GM21515 (cell line): ENCODE measurements around the gene REN.

ENCODE experiments used
- ATAC-seq: cut with Tn5 transposase; IDR thresholded peaks from one replicate; pipeline ENCODE4 v1.9.1; 2021; ENCODE audit not compliant: unreplicated experiment

The REN gene

DNA sequence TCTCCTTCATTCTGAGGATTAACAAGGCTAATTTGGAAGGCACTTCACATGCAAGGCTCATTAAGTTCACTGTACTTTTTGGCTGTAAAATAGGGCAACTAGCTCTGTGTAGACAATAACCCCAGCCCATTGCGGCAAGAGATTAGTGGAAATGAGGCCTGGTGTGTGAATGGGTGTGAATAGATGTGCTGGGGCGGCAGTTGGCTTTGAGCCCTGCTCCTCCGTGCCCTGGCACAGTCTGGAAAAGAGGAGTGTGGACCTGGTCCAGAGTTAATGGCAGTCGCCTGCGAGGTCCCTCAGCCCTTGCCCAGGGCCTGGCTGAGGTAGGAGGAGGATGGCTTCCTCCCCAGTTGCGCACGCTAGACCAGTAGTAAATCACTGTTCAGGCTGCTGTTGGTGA is 25.3 kb upstream of the REN start:
- no peak for ATAC-seq

GRCh38 chr1:204190212-204191211 is 24.4 kb upstream of the REN start:
- no peak for ATAC-seq

DNA sequence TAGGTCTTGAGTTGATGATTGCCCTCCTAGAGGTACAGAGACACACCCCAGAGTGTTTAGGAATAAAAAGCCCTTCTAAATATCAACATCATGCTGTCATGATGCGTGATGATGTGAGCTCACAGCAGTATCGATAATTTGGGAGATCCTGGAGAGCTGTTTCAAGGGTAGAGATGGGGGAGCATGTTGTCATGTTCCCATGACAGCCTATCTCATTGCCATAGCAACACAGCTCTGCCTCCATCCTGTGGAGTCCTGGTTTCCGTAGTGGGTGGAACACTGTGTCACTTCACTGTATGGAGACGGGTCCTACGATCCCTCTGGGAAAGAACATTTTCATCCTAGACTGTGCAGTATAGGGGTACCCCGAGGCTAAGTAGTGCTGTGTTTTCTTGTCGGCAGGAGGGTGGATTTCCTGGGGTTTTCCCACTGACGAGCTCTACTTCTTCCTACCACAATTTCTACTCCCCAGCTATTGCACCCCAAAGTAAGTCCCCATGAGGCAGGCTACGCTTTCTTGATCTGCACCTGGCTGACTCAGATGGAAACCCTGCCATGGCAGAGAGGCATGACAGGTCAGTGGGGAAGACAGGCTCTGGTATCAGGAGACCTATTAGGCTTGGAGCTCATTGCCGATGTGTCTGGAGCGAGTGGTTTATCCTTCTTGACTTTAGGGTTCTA is 23.0 kb upstream of the REN start:
- no peak for ATAC-seq

- ATAC-seq: no peak
Observed at GRCh38 chr1:204186597-204186996, 20.5 kb upstream of the REN start.

DNA sequence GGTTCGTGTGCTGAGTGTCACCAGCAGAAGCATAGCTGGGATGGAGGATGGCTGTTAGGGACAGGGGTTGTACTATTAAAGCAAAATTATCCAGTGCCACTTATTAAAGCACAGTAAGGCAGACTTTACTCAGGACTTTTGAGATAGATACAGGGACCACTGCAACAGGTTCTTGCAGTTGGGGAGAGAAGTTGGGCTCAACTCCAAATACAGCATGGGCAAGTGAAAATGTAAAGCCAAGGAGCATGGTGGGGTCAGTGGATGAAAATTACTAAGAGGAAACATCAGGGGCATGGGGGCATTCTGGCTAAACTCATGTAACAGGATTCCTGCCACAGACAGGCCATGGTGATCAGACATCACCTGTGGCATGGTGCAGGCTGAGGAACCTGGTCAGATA is 15.0 kb upstream of the REN start:
- ATAC-seq: no peak

- no peak for ATAC-seq
Observed at GRCh38 chr1:204180133-204180532, 14.0 kb upstream of the REN start.

DNA sequence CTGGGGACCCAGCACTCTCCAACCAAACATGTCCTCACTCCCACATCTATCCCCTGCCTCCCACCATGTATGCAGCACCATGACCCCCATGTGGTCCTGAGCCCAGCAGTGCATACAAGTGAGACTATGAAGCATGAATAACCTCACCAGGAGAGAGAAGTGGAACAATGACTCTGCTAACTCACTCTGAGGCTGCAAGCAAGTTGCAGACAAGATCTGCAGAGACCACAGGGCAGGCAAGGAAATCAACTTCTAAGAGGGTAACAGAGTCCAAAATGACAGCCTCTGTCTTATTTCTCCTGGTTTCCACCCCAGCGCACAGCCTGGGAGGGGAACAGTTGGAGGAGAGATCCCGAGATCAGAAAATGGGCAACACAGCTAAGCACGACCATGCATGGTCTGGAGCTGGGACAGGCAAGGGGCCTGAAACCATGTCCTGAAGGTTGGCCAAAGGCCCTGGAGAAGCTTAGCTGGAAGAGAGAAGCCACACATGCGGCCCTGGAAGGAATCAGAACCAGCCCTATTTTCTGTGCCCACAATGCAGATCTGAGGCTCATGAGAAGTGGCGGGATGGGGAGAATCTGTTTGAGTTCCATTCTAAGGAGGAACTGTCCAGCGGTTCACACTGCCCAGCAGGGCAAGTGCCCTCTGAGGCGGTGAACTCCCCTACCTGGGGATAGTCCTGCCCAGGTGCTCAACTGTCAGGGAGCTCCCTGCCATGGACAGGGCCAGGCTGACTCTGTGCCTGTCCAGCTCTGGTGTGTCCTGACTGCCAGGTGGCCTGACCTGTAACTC is 12.5 kb upstream of the REN start:
- ATAC-seq: no peak

GRCh38 chr1:204177133-204177532 is 11.0 kb upstream of the REN start:
- no peak for ATAC-seq

- ATAC-seq: no peak
Observed at GRCh38 chr1:204176049-204176448, 9.9 kb upstream of the REN start.

GRCh38 chr1:204174958-204175357 is 8.8 kb upstream of the REN start:
- no peak for ATAC-seq

- no peak for ATAC-seq
Observed at GRCh38 chr1:204172404-204173029, 6.4 kb upstream of the REN start.

DNA sequence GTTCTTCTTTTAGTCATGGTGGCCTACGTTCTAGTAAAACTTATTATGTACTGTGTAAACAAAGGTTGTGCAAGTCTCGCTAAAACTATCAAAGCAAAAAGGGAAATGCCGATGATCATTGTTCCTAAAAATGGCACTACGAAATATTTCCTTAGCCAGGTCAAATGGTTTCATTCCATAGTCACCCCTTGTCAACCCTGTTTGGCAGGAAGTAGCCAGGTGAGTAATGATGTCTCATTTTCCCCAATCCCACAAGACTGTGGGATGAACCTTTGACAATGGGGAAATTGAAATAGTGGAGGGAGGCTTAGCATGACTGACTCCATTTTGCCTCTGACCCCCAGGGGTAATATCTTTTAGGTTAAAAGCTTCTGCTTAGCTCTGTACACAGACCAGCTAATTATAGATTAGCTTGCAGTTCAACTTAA is 5.6 kb upstream of the REN start:
- no peak for ATAC-seq

DNA sequence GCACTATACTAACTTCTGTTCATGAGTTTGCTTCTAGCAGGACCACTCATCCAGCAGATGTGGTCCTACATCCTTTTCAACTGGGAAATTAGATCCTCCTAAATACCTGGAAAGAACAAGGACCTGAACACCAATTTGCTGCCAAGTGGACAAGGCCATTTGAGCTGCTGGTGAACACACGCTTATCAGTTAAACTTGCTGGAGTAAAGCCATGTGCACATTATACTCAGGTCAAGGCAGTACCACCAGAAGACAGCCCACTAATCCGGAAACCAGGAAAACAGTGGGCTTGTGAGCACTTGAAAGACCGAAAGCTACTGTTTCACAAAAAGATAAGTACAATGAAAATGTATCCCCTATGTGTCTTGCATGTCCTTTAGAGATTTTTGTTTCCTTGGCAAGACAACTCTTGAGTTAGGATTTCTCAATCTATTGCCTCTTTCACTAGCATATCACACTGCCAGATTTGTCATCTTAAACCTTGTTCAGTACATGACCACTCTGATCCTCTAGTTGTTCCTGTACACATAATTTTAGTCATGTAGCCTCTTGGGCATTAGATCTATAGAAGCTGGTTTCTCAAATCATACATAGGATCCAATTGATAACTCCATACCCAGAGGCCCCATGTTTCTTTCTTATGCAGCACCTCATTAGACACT is 4.5 kb upstream of the REN start:
- no peak for ATAC-seq

DNA sequence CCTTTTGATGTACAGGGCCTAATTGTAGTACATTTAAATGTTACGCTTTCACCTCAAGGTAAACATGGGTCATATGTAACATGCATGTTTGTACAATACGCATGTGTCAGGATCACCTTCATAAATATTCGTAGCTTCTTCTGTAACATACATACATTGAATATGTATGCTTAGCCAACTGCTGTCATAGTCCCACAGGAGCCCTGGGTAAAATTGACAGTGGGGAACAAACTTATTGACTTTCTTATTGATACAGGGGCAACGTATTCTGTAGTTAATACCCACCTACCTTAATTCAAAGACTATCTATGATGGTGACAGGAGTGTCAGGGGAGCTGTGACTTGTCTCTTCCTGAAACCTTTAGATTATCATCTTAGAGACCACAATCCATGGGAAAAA is 3.7 kb upstream of the REN start:
- ATAC-seq: no peak

DNA sequence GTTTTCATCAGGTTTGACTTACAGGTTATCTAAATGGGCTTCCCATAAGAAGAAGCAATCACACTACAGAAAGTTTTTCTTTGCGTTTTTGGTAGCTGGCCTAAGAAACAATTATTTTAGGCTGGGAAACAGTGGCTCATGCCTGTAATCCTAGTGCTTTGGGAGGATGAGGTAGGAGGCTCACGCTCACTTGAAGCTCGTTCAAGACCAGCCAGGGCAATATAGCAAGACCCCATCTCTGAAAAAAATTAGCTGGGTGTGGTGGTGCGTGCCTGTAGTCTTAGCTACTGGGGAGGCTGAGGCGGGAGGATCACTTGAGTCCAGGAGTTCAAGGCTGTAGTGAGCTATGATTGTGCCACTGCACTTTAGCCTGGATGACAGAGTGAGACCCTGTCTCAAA is 1.6 kb upstream of the REN start:
- no peak for ATAC-seq

DNA sequence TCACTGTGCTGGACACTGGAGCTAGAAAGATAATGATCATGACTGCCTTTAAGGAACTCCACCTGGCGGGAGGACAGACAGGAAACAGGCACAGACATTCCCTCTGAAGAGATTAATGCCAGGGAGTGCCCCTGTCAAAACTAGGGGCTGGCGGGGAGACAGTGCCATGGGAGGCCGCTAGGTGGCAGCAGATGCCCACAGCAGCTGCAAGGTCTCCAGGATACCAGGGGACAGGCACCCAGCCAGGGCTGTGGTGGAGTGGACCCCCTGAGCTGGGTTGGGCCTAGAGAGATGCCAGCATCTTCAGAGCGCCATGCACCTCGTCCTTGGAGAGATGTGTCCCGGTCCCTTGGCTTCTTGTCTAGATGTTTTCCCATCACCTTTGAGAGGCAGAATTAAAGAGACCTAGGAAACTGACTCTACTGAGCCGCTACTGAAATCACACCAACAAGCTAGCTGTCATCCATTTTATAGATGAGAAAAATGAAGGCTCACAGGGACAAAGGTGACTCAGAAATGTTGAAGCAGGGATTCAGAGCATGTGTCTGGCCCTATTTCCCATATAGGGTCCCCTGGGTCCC is 3.6 kb downstream of the REN start:
- ATAC-seq: no peak

DNA sequence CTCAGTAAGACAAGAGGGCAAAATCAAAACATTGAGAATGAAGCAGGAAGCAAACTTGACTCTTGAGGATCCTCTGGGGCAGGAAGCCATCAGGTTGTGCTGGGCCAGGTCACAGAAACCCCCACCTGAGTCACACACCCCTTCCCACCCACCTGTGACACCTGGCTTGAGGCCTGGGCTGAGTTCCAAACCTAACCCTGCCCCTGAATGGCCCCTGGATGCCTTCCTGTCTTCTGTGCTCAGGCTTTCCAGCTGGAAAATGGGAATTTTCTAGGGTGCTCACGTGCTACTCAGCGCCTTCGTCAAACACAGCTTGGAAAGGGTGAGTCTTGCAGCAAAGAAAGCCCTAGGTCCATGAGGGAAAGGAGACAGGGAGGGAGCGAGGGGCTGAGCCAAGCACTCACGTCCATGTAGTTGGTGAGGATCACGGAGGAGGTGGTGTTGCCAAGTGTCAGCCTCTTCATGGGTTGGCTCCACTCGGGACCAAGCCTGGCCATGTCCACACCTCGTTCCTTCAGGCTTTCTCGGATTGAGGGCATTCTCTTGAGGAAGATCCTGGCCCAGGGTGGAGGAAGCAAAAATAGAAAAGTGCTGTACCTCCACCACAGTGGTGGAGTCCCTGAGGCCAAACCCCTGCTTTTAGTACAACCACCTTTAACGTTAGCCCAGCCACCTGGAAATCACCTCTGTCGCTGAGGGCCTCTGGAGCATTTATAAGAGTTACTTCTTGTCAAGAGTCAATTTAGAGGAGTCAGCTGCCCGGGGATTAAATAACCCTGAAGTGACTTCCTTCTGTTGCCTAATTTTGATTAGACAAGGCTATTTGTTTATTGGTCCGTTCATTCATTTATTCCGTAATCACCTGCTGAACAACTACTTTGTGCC is 4.3 kb downstream of the REN start:
- ATAC-seq: no peak

DNA sequence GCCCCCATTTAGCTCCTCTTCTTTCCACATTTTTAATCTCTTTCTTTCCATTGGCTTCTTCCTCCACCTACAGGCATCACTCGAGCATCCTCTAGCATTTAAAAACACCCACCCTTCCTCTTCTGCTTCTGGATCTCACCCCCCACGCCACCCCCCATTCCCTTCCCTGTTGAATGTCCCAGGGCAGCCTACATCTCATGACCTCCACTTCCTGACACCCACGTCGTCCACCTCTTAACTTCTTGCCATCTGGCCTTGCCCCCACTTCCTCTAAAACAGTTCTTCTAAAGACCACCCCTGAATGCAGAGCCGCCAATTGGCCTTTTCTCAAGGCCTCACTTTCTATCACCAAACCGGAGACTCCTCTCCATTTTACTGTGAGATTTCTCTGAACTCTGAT is 8.2 kb downstream of the REN start:
- no peak for ATAC-seq

- ATAC-seq: no peak
Observed at GRCh38 chr1:204155881-204156280, 10.3 kb downstream of the REN start.
